Measurements from ENCODE around the gene TMEM38A.

TMEM38A gene, protein sequence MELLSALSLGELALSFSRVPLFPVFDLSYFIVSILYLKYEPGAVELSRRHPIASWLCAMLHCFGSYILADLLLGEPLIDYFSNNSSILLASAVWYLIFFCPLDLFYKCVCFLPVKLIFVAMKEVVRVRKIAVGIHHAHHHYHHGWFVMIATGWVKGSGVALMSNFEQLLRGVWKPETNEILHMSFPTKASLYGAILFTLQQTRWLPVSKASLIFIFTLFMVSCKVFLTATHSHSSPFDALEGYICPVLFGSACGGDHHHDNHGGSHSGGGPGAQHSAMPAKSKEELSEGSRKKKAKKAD

GRCh38 chr19:16660763-16661479 is at the start of gene TMEM38A:
Gene TMEM38A (plus strand): TSS chr19:16661139. CDS start chr19:16661218, 79 bp downstream.
- DNase-seq = no peak

DNA sequence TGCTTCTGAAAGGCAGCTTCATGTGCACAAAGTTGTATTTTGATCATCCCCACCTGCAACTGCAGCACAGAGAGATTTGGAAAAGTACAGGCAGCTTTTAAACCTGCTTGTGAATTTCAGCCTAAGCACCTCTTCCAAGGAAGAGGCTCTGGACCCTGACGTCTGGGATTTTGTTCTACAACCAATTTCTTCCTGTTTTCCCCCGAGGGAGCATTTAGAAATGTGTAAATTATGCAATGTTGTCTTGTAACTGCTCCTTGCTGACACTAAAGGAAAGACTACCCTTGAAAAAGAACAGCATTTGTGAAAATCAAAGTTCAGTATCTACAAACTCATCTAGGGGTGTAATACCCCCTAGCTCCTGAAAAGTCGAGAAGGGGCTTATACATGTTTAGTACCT is 48.3 kb upstream of the TMEM38A start:
- no peak for DNase-seq

DNA sequence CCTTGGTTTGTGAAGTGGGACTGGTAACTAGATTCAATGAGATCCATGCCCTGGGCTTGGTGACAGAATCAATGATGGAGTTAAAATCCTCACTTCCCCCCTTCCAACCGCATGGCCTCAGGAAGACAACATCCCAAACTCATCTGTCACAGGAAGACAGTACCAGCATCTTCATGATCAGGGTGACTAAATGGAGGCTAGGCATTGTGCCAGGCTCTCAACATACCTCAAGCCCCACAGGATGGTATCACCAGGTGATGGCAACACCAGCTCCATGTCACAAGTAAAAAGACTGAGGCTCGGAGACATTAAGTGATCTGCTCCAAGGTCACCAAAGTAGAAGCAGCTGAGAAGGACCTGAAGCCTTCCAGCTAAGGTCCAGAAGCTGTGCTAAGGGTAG is 47.1 kb upstream of the TMEM38A start:
- DNase-seq = no peak

GRCh38 chr19:16614941-16615340 is 46.0 kb upstream of the TMEM38A start:
- no peak for DNase-seq

- no peak for DNase-seq
Measured at GRCh38 chr19:16615808-16616207, 45.1 kb upstream of the TMEM38A start.

DNA sequence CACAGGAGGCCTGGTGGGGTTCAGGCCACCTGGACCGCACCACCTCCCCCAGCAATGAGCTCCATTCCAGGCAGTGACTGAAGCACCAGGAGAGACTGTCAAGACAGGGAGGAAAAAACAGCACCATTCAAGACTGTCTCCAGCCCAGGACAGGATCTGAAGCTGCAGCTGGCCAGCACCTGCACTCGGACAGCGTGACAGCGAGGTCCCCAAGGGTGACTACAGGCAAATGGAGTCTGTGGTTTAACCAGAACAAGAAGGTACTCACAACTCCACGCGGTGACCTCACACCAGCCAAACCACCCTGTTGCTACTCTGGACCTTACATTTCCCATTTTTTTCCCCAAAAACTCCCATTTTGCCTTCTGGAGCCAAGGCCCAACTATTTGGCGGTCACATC is 42.7 kb upstream of the TMEM38A start:
- DNase-seq = no peak

DNA sequence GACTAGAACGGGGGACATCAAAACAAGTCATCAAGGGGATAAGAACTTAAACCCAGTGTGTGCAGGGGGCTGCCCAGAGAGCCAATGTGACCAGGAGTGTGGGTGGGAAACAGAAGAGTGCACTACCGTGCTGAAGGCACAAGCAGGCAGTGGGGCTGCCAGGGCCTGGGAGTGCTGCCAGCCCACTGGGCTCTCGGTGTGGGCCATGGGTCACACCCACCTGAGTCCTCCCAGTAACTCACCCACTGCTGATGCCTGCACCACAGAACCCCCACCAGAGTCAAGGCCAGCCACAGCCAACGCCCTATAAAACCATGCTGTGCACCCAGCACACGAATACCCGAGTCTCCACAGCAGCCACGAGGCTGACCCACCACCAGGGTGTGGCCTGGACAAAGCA is 41.5 kb upstream of the TMEM38A start:
- no peak for DNase-seq

DNA sequence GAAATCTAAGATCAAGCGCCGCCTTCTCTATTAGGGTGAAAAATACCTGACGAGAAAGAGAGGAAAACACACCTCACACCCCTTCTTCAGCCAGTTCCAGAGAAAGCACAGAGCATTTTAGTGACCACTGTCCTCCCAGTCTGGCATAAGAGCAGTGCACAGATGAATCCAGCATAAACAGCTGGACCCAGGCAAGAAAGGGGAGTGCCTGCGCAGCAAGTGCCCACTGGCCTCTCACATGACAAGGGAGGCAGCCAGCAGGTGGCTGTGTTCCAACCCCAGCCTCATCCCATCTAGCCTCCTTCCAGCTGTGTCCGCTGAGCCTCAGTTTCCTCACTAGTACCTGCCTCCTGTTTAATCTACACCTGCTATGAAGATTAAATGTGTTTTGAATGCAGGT is 40.9 kb upstream of the TMEM38A start:
- no peak for DNase-seq

GRCh38 chr19:16620584-16620983 is 40.4 kb upstream of the TMEM38A start:
- DNase-seq = no peak

- DNase-seq = no peak
Measured at GRCh38 chr19:16621165-16621800, 39.7 kb upstream of the TMEM38A start.

- DNase-seq = no peak
Measured at GRCh38 chr19:16623066-16623465, 37.9 kb upstream of the TMEM38A start.

DNA sequence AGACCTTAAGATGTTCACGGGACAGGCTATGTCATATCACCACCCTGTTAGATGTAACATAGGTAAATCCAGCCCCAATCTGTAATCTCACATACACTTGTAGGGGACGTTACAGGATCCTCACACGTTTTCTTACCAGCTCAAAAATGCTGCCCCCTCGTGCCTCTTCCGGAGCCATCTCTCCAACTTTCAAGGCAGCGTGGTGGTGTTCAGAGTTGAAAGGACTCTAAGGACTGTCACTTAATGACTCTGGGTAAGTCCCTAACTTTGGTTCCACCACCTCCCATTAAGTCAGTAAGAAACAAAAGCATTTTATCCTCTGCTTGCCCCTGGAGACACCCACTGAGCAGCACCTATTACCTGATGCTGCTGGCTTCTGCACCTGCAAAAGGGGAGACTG is 37.4 kb upstream of the TMEM38A start:
- no peak for DNase-seq

GRCh38 chr19:16624236-16624635 is 36.7 kb upstream of the TMEM38A start:
- DNase-seq = no peak

DNA sequence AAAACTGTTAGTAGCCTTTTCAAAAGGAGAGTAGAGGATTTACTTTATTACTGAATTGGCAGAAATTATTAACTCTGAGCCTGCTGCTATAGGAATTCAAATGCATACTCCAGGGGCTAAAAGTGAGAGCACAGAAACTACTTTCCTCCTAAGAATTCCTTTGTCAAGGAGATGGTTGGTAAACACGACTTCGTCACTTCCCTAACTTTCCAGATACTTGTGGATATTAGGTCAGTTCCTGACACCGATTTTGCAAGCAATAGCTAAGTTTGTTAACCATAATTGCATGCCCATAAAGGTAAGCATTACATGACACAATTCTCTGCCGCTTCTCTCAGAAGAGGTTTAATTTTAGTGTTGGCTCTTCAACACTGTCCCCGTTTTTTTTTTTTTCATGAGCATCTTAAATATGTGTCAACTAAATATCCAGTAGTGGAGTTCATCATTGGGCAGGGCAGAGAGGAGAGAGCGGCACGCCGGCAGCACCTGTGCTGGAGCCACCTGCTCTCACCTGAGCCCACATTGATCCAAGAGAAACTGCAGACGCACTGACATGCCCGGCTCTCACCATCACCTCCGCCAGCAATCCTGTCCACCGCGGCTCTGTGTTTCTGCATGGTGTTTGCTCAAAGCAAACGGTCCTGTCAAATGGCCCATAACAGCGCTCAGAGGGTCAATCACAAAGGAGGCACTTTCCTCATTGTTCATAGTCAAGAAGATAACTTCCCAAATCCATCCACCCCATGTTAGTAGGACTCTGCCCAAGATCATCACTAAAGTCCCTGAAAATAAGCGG is 35.6 kb upstream of the TMEM38A start:
- no peak for DNase-seq

GRCh38 chr19:16626796-16627192 is 34.1 kb upstream of the TMEM38A start:
- no peak for DNase-seq

DNA sequence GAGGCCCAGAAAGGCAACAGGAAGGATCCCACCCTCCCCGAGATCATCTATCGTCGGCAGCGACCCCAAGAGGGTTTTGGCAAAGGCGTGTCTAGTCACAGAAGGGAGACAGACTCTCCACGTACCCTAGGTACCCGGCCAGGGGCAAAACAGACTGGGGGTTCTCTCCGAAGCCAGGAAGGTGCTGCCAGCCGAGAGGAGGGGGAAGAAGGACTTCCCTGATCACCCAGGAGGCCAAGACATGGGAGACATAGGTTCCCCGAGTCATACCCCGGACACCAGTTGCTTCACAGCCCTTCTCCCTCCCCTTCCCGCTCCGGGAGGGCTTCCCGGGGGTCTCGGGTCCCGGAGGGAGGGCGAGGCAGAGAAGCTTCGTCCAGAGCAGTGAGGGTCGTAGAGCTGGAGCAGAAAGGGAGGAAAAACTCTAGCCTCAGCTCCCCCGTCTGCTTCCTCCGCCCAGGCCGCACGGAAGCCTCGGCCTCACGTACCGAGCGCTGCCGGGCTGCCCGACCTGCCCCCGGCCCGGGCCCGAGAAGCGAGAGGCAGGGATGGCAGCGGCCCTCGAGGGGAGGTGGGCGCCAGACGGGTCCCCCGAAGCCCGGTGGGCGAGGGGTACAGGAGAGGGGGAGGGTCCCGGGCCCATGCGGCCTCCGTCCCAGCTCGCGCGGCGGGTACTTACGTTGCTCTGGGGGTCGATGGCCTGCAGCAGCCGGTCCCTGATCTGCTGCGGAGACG is 33.6 kb upstream of the TMEM38A start:
- no peak for DNase-seq

DNA sequence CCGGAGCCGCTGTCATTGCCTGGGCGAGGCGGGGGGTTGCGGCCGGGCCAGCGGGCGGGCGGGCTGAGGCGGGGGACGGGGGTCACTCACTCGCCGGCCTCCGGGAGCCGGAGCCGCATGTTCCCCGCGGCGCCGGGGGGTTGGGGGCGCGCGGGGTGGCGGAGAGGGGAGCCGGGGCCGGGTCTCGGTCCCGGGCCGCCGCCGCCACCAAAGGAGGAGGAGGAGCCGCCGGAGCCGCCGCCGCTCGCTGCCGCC is 33.1 kb upstream of the TMEM38A start:
- no peak for DNase-seq

DNA sequence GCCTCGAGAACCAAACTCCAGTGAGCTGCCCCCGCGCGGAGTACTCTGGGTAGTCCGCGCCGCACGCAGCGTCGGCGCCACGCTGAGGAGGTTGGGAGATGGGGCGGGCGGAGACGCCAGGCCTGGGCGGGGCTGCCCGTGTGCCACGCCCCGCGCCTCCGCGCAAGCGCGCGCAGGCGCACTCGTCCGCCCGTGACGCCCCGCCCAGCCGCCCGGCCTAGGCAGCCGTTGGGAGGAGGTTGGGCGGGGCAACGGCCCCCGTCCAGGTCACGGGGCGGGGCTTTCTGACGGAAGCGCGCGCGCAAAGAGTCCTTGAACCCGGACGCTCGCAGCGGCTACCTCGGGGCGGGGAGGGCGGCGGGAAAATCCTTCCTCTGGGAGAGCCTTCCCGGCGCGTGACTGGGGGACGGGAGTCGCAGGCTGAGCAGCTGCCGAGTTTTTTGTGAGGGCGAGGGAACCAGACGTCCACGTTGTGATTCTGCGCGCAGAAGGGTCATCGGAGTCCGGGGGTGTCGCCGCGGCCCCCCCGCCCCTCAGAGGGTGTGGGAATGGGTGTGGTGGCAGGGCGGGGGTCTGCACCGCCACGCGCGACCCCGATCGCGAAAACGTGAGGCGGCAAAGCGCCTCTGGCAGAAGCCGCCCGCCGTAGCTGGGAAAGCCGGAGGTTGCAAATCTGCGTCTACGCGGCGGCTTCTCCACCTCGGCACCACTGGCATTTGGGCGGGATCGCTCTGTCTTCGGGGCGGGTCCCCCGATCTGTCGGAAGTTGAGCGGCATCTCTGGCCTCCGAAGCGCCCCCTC is 32.6 kb upstream of the TMEM38A start, which contains the start of gene MED26:
TSS of gene MED26 (minus strand) at position 22 of the 801 bp plus-strand sequence. CDS start 261 bp downstream, outside the sequence.
- peak; percentile 39 for DNase-seq

- no peak for DNase-seq
Measured at GRCh38 chr19:16628984-16629691, 31.8 kb upstream of the TMEM38A start.

DNA sequence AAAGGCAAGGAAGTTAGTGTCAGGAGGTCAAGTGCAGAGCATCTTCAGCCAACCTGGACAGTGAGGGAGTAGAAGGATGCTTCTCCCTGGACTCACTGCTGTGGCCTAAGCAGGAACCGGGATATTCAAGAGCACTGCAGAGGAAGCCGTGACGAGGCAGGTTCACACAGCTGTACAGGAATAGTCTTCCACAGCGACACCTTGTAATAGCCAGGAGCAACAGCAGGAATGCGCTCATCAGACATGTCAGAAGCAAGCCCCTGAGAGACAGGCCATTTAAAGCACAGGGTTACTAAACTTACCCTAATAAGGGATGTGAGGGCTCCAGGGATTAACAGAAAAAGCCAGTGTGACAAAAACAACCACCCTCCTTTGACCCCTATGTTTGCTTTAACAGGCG is 29.5 kb upstream of the TMEM38A start:
- no peak for DNase-seq

DNA sequence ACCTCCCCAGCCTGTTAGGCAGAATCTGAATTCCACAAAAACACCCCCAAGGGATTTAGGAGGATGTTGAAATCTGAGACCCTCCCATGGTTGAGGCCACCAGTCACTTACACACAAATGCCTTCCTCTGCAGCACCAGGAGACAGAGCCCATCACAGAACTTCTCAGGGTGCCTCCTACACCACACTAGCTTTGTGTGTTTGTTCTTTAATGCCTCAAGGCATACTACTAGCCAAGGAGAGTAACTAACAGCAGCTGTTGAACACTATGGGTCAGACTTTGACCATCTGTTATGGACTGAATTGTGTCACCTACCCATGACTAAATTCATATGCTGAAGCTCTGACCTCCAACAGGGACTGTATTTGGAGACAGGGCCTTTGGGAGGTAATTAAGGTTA is 23.4 kb upstream of the TMEM38A start:
- no peak for DNase-seq
